BJ (cell line): ENCODE measurements around the gene CD58. TPM values are rescaled to one million over a fixed set of nuclear protein-coding genes. Genes with fewer than 3 reads are reported as not detected.

Experiments used
- CTCF ChIA-PET: fragments of 350-600 bp; formaldehyde crosslinking; extraction: SDS; loops from one replicate; lab custom pipeline; 2021; ENCODE audit warnings: antibody characterized with exemption, inconsistent platforms; lab: Yijun Ruan, JAX
- POLR2A ChIA-PET: fragments of 300-600 bp; sonication (Branson Sonifier 250); formaldehyde crosslinking; extraction: SDS; loops from one replicate; lab custom pipeline; 2021; ENCODE audit warnings: antibody characterized with exemption; lab: Charles Lee
- DNase-seq: peaks from one replicate; pipeline ENCODE4 v3.0.0-alpha.2; 2011; ENCODE audit warnings: low read depth
- H3K27me3 ChIP-seq: 2 replicates; pipeline ENCODE4 v1.6.0; 2011; ENCODE audit warnings: low read length; ENCODE audit not compliant: control insufficient read depth, insufficient read depth
- H3K36me3 ChIP-seq: 2 replicates; pipeline ENCODE4 v1.5.1; 2011; ENCODE audit warnings: low read length; ENCODE audit not compliant: control insufficient read depth, insufficient read depth
- H3K4me3 ChIP-seq: 2 replicates; pipeline ENCODE4 v1.5.1; 2011; ENCODE audit warnings: low read depth, mild to moderate bottlenecking, control low read depth, low read length
- polyA plus RNA-seq: library from polyadenylated mRNA; depleted of rRNA; stranded (reverse); fragments of >200 nt; gene quantifications from 2 replicates; pipeline ENCODE4 v1.2.3, GENCODE V29; 2011
- TF ChIP-seq, protein P1 (sequence below): IDR thresholded peaks from 2 replicates; pipeline ENCODE4 v1.5.1; 2011; ENCODE audit warnings: low read depth, mild to moderate bottlenecking, control low read depth, inconsistent platforms, low read length, moderate library complexity; ENCODE audit not compliant: insufficient read depth

The CD58 gene
- polyA plus RNA-seq, 1 experiment, result 11.7 TPM

DNA sequence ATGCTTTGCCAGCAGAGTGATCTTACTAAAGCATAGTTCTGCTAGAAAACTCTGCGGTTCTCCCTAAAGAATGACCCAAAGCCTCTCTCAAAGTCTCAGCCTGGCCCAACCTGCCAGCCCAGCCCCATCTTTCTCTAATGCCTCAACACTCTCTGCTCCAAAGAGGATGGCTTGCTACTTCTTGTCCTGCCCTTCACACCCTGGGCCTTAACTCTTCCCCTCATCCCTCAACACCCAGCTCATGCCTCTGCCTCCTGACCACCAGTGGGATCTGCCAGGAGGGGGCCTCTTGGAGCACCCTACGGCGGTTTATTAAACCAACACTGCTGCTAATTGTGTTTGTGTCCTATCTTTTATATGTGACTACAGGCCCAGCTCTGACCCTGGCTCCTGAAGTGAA lies 52.4 kb downstream of the CD58 start:
- TF ChIP-seq, protein P1, sequence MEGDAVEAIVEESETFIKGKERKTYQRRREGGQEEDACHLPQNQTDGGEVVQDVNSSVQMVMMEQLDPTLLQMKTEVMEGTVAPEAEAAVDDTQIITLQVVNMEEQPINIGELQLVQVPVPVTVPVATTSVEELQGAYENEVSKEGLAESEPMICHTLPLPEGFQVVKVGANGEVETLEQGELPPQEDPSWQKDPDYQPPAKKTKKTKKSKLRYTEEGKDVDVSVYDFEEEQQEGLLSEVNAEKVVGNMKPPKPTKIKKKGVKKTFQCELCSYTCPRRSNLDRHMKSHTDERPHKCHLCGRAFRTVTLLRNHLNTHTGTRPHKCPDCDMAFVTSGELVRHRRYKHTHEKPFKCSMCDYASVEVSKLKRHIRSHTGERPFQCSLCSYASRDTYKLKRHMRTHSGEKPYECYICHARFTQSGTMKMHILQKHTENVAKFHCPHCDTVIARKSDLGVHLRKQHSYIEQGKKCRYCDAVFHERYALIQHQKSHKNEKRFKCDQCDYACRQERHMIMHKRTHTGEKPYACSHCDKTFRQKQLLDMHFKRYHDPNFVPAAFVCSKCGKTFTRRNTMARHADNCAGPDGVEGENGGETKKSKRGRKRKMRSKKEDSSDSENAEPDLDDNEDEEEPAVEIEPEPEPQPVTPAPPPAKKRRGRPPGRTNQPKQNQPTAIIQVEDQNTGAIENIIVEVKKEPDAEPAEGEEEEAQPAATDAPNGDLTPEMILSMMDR, result no peak
- Histone ChIP-seq H3K36me3 (no peaks in the 10 kb centered on the region), H3K27me3 (no peaks in the 10 kb centered on the region), H3K4me3 (no peak overlapping the region)
- CTCF ChIA-PET, result no interaction called here
- POLR2A ChIA-PET, result no interaction called here
- DNase-seq, result no peak

DNA sequence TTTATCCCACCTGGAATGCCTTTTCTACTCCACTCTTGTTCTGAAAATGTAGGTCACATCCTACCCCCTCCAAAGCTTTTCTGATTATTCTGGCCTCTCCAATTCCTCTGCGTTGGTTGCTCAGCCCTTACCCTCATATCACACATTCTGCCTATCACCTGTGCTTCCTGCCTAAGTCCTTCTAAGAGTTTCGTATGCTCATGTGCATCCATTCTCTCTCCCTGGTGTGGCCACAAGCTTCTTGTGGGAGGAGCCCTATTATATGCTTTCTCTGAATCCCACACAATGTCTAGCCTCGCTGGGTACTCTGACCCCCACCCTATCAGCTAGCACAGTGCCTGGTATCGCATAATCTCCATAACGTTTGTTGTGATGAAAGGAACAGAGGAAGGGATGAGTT lies 54.2 kb downstream of the CD58 start:
- H3K36me3 ChIP-seq, result no peaks in the 10 kb centered on the region
- H3K4me3 ChIP-seq, result no peak overlapping the region
- no peak for DNase-seq
- ChIA-PET CTCF (no interaction called here), POLR2A (no interaction called here)
- TF ChIP-seq, protein P1, result no peak
- no peaks in the 10 kb centered on the region for H3K27me3 ChIP-seq

DNA sequence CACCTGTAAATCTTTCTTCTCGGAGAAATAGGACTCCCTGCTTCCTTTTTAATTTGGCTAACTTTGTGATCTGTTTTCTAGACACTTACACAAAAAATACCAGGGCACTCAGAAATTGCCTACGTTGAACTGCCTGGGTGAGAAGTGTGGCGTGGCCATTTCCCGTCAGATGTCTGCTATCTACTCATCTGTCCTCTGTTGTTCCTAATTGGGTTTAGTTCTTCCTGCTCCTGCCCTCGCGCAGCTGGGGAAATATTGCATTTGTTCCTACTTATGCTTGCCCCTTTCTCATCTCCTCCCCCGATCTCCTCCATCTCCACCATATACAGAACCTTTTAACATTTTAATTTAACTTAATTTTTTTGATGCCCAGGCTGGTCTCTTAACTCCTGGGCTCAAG lies 55.1 kb downstream of the CD58 start:
- TF ChIP-seq, protein P1, result no peak
- no peak for DNase-seq
- Histone ChIP-seq H3K27me3 (no peaks in the 10 kb centered on the region), H3K4me3 (no peak overlapping the region), H3K36me3 (no peaks in the 10 kb centered on the region)
- POLR2A ChIA-PET, result no interaction called here
- CTCF ChIA-PET, result interaction anchor here (2.2 kb wide), 1 partner anchor 17 kb away, joined by 8 read pairs; no protein-coding TSS in a partner anchor

DNA sequence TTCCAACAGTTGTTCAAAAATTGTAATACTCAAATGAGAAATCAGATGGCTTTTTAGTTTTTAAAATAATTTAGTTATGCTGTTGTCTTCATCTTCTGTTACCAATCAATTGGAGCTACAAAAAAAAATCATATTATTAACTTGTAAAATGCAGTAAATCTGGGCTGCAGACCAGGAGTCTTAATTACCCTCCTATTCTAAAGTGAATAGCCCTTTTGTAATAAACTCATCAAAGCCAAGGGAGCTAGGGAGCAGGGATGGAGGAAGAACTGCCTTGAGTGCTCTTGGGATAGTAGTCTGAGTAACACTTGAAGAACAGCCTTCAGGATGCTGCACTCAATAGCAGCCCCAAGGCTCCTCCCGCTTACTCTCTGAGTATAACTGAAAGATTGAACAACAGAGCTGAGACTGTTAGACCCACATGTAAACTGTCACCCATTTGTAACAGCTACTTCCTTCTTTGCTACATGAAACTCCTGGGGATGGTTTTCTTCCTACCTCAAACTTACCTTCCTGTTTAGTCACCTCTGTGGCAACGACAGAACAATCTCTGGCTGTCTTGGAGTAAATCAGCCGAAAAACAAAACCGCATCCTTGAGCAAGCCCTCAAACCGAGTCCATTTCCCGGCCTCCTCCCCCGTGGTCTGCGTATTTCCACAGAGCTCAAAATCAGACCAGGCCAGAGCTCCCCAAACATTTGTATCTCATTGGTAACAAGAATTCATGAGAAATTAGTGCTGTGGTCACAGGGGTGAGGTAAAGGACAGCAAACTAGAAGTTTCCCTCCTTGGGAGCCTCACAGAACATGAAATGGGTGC lies 55.9 kb downstream of the CD58 start:
- Histone ChIP-seq H3K4me3 (no peak overlapping the region), H3K36me3 (no peaks in the 10 kb centered on the region), H3K27me3 (no peaks in the 10 kb centered on the region)
- TF ChIP-seq, protein P1, result no peak
- CTCF ChIA-PET, result interaction anchor here (0.6 to 2.2 kb wide), 4 partner anchors 10 to 48 kb away, joined by 3 to 8 read pairs (median 4); no protein-coding TSS in a partner anchor
- no peak for DNase-seq
- POLR2A ChIA-PET, result no interaction called here

DNA sequence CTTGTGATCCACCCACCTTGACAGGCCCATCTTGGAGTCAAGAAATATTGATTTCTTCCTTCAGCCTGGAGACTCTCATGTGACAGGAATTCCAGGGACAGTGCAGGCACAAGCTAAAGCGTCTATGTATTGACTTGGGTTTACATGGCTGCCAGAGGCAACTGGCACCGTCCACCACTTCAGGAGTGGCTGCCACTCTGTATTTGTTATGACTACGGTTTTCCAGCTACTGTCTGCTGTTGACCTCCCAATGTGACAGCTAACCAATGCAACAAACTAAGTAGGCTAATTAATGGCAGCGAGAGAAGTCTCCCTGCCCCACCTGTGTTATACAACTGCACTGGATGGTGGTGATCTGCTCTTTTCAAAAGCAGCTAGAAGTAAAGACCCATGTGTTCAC lies 56.9 kb downstream of the CD58 start:
- ChIA-PET CTCF (interaction anchor here (1.2 to 2.2 kb wide), 3 partner anchors 15 to 29 kb away, joined by 3 to 8 read pairs (median 3); no protein-coding TSS in a partner anchor), POLR2A (no interaction called here)
- no peak overlapping the region for H3K4me3 ChIP-seq
- TF ChIP-seq, protein P1, result no peak
- no peaks in the 10 kb centered on the region for H3K36me3 ChIP-seq
- no peaks in the 10 kb centered on the region for H3K27me3 ChIP-seq
- DNase-seq, result no peak
